ENCODE results near the gene OCRL. TPM values are rescaled to one million over a fixed set of nuclear protein-coding genes. Genes with fewer than 3 reads are reported as not detected.

The OCRL gene
- total and polyA plus RNA-seq, 2 of the 13 experiments (the other 11 are each of a cell fraction or from before 2014, with no cell fraction given) = 13.4 to 32.0 TPM

DNA sequence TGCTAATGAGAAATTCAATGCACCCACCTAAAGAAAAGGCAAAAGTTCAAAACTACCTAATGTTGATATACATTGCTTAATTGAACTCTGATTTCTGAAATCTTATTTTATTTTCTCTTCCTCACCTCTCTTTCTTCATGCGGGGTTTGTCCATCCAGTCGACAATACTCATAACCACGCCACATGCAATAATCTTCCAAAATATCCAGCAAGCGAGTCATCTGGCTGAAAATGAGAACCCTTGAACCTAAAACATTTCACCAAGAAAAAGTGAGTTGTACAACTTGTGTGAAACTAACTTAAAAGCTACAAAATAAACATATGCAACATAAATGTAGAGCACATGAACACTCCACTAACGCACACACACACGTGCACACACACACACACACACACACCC, 43.4 kb upstream of the OCRL start (continued):
- TF ChIP-seq, protein P1, sequence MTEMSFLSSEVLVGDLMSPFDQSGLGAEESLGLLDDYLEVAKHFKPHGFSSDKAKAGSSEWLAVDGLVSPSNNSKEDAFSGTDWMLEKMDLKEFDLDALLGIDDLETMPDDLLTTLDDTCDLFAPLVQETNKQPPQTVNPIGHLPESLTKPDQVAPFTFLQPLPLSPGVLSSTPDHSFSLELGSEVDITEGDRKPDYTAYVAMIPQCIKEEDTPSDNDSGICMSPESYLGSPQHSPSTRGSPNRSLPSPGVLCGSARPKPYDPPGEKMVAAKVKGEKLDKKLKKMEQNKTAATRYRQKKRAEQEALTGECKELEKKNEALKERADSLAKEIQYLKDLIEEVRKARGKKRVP (CRISPR knock-in tag; IDR thresholded peaks at IDR 0.05) = no peak
- TF ChIP-seq, protein P2, sequence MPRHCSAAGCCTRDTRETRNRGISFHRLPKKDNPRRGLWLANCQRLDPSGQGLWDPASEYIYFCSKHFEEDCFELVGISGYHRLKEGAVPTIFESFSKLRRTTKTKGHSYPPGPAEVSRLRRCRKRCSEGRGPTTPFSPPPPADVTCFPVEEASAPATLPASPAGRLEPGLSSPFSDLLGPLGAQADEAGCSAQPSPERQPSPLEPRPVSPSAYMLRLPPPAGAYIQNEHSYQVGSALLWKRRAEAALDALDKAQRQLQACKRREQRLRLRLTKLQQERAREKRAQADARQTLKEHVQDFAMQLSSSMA (CRISPR knock-in tag; IDR thresholded peaks at IDR 0.05) = no peak
- TF ChIP-seq, protein P3, sequence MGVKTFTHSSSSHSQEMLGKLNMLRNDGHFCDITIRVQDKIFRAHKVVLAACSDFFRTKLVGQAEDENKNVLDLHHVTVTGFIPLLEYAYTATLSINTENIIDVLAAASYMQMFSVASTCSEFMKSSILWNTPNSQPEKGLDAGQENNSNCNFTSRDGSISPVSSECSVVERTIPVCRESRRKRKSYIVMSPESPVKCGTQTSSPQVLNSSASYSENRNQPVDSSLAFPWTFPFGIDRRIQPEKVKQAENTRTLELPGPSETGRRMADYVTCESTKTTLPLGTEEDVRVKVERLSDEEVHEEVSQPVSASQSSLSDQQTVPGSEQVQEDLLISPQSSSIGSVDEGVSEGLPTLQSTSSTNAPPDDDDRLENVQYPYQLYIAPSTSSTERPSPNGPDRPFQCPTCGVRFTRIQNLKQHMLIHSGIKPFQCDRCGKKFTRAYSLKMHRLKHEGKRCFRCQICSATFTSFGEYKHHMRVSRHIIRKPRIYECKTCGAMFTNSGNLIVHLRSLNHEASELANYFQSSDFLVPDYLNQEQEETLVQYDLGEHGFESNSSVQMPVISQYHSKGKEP (CRISPR knock-in tag; IDR thresholded peaks at IDR 0.05) = no peak

DNA sequence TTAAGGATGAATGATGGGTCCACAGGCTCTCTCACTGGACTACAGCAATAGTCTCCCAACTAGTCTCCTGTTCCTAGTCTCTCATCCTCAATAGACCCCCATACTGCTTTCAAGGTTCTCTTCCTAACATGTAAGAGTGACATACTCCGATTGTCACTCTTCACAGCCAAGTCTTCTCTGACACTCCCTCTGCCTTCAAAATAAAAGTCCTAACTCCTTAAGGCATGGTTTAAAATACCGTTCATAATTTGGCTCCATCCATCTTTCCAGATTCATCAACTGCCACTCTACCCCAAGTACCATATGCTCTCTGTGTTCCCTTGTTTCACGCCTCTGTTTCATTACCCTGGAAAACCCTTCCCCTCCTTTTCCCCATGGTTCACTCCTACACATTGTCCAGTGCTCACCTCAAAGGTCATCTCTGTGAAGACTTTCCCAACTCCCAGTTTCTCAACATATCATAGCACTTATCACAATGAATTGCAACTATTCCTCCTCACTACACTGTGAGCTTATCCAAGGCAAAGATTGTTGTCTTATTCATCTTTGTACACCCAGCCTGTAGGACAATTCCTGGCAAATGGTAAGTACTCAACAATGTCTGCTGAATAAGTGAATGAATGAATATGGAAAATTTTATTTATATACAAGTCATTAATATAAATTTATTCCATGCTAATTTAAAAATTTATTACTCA, 42.8 kb upstream of the OCRL start:
- Histone ChIP-seq H2AFZ (ENCODE audit: low read length) (no peak overlapping the region), H3K36me3 (replicated peaks in 1 of 2; ENCODE audit: control insufficient read depth in 1 of 2, insufficient read depth in 2 of 2, low read length in 2 of 2) (peaks cover 9 to 46% of the 10 kb centered on the region in 2 experiments), H3K27me3 (ENCODE audit: control insufficient read depth in 1 of 2, insufficient read depth in 2 of 2, low read length in 2 of 2) (no peaks in the 10 kb centered on the region), H3K9me3 (ENCODE audit: low read length) (no peaks in the 10 kb centered on the region), H3K9ac (ENCODE audit: insufficient read depth, low read depth, low read length) (no peak overlapping the region), H3K79me2 (ENCODE audit: insufficient read depth, low read length) (no peaks in the 10 kb centered on the region), H3K4me2 (ENCODE audit: low read depth, low read length) (no peak overlapping the region), H3K4me3 (replicated peaks in 1 of 3; ENCODE audit: insufficient read depth in 1 of 3, low read depth in 2 of 3, low read length in 3 of 3) (no peak overlapping the region), H3K4me1 (ENCODE audit: insufficient read depth, low read length) (no peaks in the 10 kb centered on the region), H3K27ac (ENCODE audit: extremely low read length, insufficient read depth, low read length) (no peak overlapping the region), H4K20me1 (ENCODE audit: insufficient read depth, low read length) (peaks cover 3% of the 10 kb centered on the region; the same call in 1 of the 2 replicates)
- no peak for ATAC-seq
- ChIA-PET CTCF (ENCODE audit: low intra/inter-chr PET ratio, low total read pairs) (no interaction called here), POLR2A (no interaction called here)
- DNase-seq (ENCODE audit: low spot score) = no peak
- 100% methylated on average over 3 of the region's 3 CpGs for WGBS (ENCODE audit: low lambda C conversion rate)
- in situ Hi-C loops (cut with HindIII; ENCODE audit: extremely low pct_ligation_motif_present, low pct_unique_long_range_greater_than_20kb) (no loop called here), intact Hi-C loops (cut with micrococcal nuclease; ENCODE audit: unreplicated experiment) (loop anchor here (10.0 kb wide), 1 partner anchor 48 kb away; the partner anchor contains the start of gene OCRL)
- no peak for FAIRE-seq
- TF ChIP-seq STAG1 (CRISPR knock-in tag; IDR thresholded peaks at IDR 0.05) (no peak), SIX1 (CRISPR knock-in tag; IDR thresholded peaks at IDR 0.05; ENCODE audit: borderline replicate concordance) (no peak)
- TF ChIP-seq, protein P4, sequence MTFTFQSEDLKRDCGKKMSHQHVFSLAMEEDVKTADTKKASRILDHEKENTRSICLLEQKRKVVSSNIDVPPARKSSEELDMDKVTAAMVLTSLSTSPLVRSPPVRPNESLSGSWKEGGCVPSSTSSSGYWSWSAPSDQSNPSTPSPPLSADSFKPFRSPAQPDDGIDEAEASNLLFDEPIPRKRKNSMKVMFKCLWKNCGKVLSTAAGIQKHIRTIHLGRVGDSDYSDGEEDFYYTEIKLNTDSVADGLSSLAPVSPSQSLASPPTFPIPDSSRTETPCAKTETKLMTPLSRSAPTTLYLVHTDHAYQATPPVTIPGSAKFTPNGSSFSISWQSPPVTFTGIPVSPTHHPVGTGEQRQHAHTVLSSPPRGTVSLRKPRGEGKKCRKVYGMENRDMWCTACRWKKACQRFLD (CRISPR knock-in tag; IDR thresholded peaks at IDR 0.05; ENCODE audit: borderline replicate concordance) = no peak
- BruUV-seq (replicated peaks) = no TSS peak

Measured in HepG2 (cell line).